HFFc6 (cell line): ENCODE results near the gene HECA. TPM values are rescaled to one million over a fixed set of nuclear protein-coding genes. Genes with fewer than 3 reads are reported as not detected.

ENCODE experiments used
- DNase-seq: peaks from one replicate; pipeline ENCODE4 v3.0.0-alpha.2; 2018
- H3K27ac Mint-ChIP-seq: 2 replicates; pipeline ENCODE4 v1.8.0; 2020; ENCODE audit warnings: mild to moderate bottlenecking, mixed read lengths
- H3K27me3 Mint-ChIP-seq: 2 replicates; pipeline ENCODE4 v1.8.0; 2021; ENCODE audit warnings: mild to moderate bottlenecking, moderate library complexity, mixed read lengths; ENCODE audit not compliant: insufficient read depth
- H3K36me3 Mint-ChIP-seq: 2 replicates; pipeline ENCODE4 v1.8.0; 2021; ENCODE audit warnings: low read depth, mixed read lengths
- H3K4me1 Mint-ChIP-seq: 2 replicates; pipeline ENCODE4 v1.8.0; 2020; ENCODE audit warnings: low read depth, mixed read lengths
- H3K4me3 Mint-ChIP-seq: 2 replicates; pipeline ENCODE4 v1.8.0; 2020; ENCODE audit warnings: mild to moderate bottlenecking, moderate library complexity, mixed read lengths
- H3K9me3 Mint-ChIP-seq: 2 replicates; pipeline ENCODE4 v1.8.0; 2020; ENCODE audit warnings: mild to moderate bottlenecking, mixed read lengths
- CTCF ChIP-seq: fragments of 200-600 bp; sonication (generic); IDR thresholded peaks from 2 replicates; pipeline ENCODE4 v1.5.0; 2021; ENCODE audit warnings: antibody characterized with exemption, mild to moderate bottlenecking
- total RNA-seq, 6 experiments: library from RNA; stranded (reverse); fragmentation: NEBNext Ultra II Directional; extraction: Animal tissue kit (Norgen Biotek cat#: 25700); gene quantifications; 2 replicates in 1 of 6; 3 replicates in 5 of 6; pipeline ENCODE4 v1.2.3, GENCODE V29; 2021

The HECA gene
- total RNA-seq, 6 experiments from 2014 or later, result 9.7 to 13.1 (median 11.9) TPM

DNA sequence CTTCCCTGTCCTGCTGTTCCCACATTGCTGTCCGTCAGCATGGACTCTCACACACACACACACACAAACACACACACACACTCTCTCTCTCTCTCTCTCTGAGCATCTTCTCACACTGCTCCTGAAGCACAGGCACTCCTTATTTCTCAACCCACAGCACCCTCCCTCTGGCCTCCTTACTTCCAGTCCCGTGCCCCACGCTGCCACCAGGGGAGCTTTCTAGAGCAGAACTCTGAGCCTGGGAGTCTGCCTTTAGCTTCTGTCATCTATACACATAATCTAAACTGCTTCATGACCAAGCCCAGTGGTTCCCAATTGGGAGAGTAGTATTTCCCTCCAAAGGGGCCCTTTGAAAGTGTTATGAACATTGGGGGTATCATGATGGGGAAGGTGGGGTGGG lies 29.1 kb downstream of the HECA start:
- Mint-ChIP-seq H3K27me3 (0 out of 2 replicates have a peak, but pooled peaks cover 1% of the 10 kb centered on the region), H3K27ac (no peak overlapping the region)

GRCh38 chr6:139165324-139165723 lies 30.4 kb downstream of the HECA start:
- DNase-seq, result no peak
- H3K27me3 Mint-ChIP-seq, result 0 out of 2 replicates have a peak, but pooled peaks cover 1% of the 10 kb centered on the region
- no peak for TF ChIP-seq CTCF
- no peaks in the 10 kb centered on the region for H3K9me3 Mint-ChIP-seq
- no peak overlapping the region for H3K4me3 Mint-ChIP-seq
- peaks cover 17% of the 10 kb centered on the region for H3K4me1 Mint-ChIP-seq
- no peak overlapping the region for H3K27ac Mint-ChIP-seq
- peaks cover 11% of the 10 kb centered on the region; the same call in 1 of the 2 replicates for H3K36me3 Mint-ChIP-seq

More for the DNA sequence above, 29.1 kb downstream of the HECA start:
- Mint-ChIP-seq H3K36me3 (peaks cover 11% of the 10 kb centered on the region; the same call in 1 of the 2 replicates), H3K9me3 (no peaks in the 10 kb centered on the region), H3K4me1 (peaks cover 17% of the 10 kb centered on the region), H3K4me3 (no peak overlapping the region)
- no peak for TF ChIP-seq CTCF
- no peak for DNase-seq

- TF ChIP-seq CTCF, result no peak
- Mint-ChIP-seq H3K9me3 (no peaks in the 10 kb centered on the region), H3K27ac (no peak overlapping the region), H3K4me1 (peaks cover 9% of the 10 kb centered on the region), H3K36me3 (peaks cover 11% of the 10 kb centered on the region; the same call in 1 of the 2 replicates), H3K27me3 (0 out of 2 replicates have a peak, but pooled peaks cover 1% of the 10 kb centered on the region), H3K4me3 (no peak overlapping the region)
- DNase-seq, result no peak
These were observed 31.5 kb downstream of the HECA start for GRCh38 chr6:139166238-139166955.

DNA sequence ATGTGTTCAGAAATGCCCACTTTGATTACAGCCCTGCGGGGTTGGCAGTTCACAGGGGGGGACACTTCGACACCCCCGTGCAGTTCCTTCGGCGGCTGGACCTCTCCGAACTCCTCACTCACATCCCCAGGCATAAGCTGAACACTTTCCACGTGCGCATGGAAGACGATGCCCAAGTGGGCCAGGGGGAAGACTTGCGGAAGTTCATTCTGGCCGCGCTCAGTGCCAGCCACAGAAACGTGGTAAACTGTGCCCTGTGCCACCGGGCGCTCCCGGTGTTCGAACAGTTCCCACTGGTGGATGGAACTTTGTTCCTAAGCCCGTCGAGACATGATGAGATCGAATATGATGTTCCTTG lies 32.1 kb downstream of the HECA start:
- Mint-ChIP-seq H3K27ac (no peak overlapping the region), H3K9me3 (no peaks in the 10 kb centered on the region), H3K36me3 (peaks cover 10% of the 10 kb centered on the region; the same call in 1 of the 2 replicates), H3K4me1 (peaks cover 4% of the 10 kb centered on the region), H3K4me3 (no peak overlapping the region), H3K27me3 (no peaks in the 10 kb centered on the region)
- TF ChIP-seq CTCF, result no peak
- DNase-seq, result no peak

DNA sequence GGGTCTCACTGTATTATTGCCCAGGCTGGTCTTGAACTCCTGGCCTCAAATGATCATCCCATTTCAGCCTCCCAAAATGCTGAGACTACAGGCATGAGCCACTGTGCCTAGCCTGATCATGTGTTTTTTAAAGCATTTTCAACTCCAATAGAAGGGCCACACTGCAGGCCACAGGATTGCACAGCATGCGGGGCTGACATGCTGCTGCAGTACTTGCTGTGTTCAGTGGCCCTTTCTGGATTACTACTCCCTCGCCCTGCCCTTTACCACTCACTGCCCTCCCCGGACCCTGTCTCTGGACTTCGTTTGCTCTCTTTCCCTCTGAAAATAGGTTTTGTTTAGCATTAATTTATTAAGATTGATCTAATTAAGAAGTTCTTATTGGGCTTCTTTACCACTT lies 37.3 kb downstream of the HECA start:
- TF ChIP-seq CTCF, result no peak
- no peaks in the 10 kb centered on the region for H3K4me1 Mint-ChIP-seq
- no peaks in the 10 kb centered on the region for H3K9me3 Mint-ChIP-seq
- no peak overlapping the region for H3K27ac Mint-ChIP-seq
- DNase-seq, result no peak
- peaks cover 1% of the 10 kb centered on the region; the same call in 1 of the 2 replicates for H3K27me3 Mint-ChIP-seq
- H3K36me3 Mint-ChIP-seq, result peaks cover 10% of the 10 kb centered on the region
- no peak overlapping the region for H3K4me3 Mint-ChIP-seq
